Left colon (tissue), 2 donors: ENCODE data around the gene FHIT. TPM values are rescaled to one million over a fixed set of nuclear protein-coding genes. Genes with fewer than 3 reads are reported as not detected.

Experiments used
- ATAC-seq: fragments of 200-7000 bp; cut with Tn5 transposase; one replicate; pipeline ENCODE4 v1.9.1; 2020; ENCODE audit warnings: mild to moderate bottlenecking, moderate library complexity
- DNase-seq, 2 donors: peaks; one replicate each; pipeline ENCODE4 v3.0.0-alpha.2; 2020
- intact Hi-C, 2 donors: fragments of 100-400 bp; cut with DNase I in 1 of 2; cut with micrococcal nuclease in 1 of 2; formaldehyde crosslinking; loops; one replicate each; pipeline versions ENCODE4 v1.11.2 to v1.14.0; 2022; cut with DNase I, micrococcal nuclease
- total RNA-seq, 2 donors: library from RNA; stranded (reverse); fragmentation: NEBNext Ultra II Directional; extraction: Animal tissue kit (Norgen Biotek cat#: 25700); gene quantifications; one replicate each; pipeline ENCODE4 v1.2.1, GENCODE V29; 2021
- donor health status: DM: no; HTN: no; CAD: no.
- donor health status: DM: yes; HTN: yes; CAD: no.

FHIT gene
- total RNA-seq, 2 donors from 2014 or later = 14.5 to 17.2 TPM

- intact Hi-C loops = no loop called here
- ATAC-seq = no peak
Observed at GRCh38 chr3:60841355-60841754, 409.9 kb downstream of the FHIT start.

GRCh38 chr3:60839246-60839645 lies 412.0 kb downstream of the FHIT start:
- no peak for DNase-seq
- no peak for ATAC-seq
- intact Hi-C loops = no loop called here

More at GRCh38 chr3:60841355-60841754, 409.9 kb downstream of the FHIT start:
- no peak for DNase-seq

- DNase-seq (no peak), ATAC-seq (no peak)
- intact Hi-C loops = no loop called here
Observed at GRCh38 chr3:60835796-60836195, 415.5 kb downstream of the FHIT start.

- intact Hi-C loops = no loop called here
Observed at GRCh38 chr3:60829058-60829457, 422.2 kb downstream of the FHIT start.

GRCh38 chr3:60827666-60828065 lies 423.6 kb downstream of the FHIT start:
- ATAC-seq = no peak
- DNase-seq = no peak
- intact Hi-C loops = no loop called here

More at GRCh38 chr3:60829058-60829457, 422.2 kb downstream of the FHIT start:
- ATAC-seq (peak; percentile 58), DNase-seq (no peak)

GRCh38 chr3:60826511-60826910 lies 424.7 kb downstream of the FHIT start:
- no peak for DNase-seq
- intact Hi-C loops = no loop called here
- no peak for ATAC-seq

- intact Hi-C loops = no loop called here
Observed at GRCh38 chr3:60812502-60812901, 438.8 kb downstream of the FHIT start.

GRCh38 chr3:60810881-60811280 lies 440.4 kb downstream of the FHIT start:
- DNase-seq = no peak
- ATAC-seq = no peak
- intact Hi-C loops = no loop called here

More at GRCh38 chr3:60812502-60812901, 438.8 kb downstream of the FHIT start:
- ATAC-seq (no peak), DNase-seq (no peak)

- ATAC-seq (no peak), DNase-seq (no peak)
- intact Hi-C loops = no loop called here
Observed at GRCh38 chr3:60809857-60810610, 441.2 kb downstream of the FHIT start.

GRCh38 chr3:60803216-60804173 lies 447.8 kb downstream of the FHIT start:
- intact Hi-C loops = no loop called here
- ATAC-seq (no peak), DNase-seq (no peak)

GRCh38 chr3:60801307-60801706 lies 449.9 kb downstream of the FHIT start:
- no peak for DNase-seq
- no peak for ATAC-seq
- intact Hi-C loops = no loop called here

GRCh38 chr3:60798456-60798855 lies 452.8 kb downstream of the FHIT start:
- ATAC-seq = peak; percentile 37
- no peak for DNase-seq
- intact Hi-C loops = no loop called here

- intact Hi-C loops = no loop called here
- ATAC-seq = no peak
- no peak for DNase-seq
Observed at GRCh38 chr3:60792249-60792852, 458.9 kb downstream of the FHIT start.

- intact Hi-C loops = no loop called here
- ATAC-seq = no peak
- no peak for DNase-seq
Observed at GRCh38 chr3:60788185-60788584, 463.1 kb downstream of the FHIT start.

- intact Hi-C loops = no loop called here
- no peak for ATAC-seq
- no peak for DNase-seq
Observed at GRCh38 chr3:60781935-60782334, 469.3 kb downstream of the FHIT start.

GRCh38 chr3:60779637-60780036 lies 471.6 kb downstream of the FHIT start:
- intact Hi-C loops = no loop called here
- ATAC-seq = no peak
- no peak for DNase-seq

GRCh38 chr3:60775985-60776384 lies 475.3 kb downstream of the FHIT start:
- intact Hi-C loops = no loop called here
- no peak for ATAC-seq
- no peak for DNase-seq

- intact Hi-C loops = no loop called here
Observed at GRCh38 chr3:60774617-60775016, 476.6 kb downstream of the FHIT start.

GRCh38 chr3:60772584-60772983 lies 478.7 kb downstream of the FHIT start:
- DNase-seq (no peak), ATAC-seq (no peak)
- intact Hi-C loops = no loop called here

More at GRCh38 chr3:60774617-60775016, 476.6 kb downstream of the FHIT start:
- ATAC-seq (no peak), DNase-seq (no peak)
